ENCODE data around the gene MAST2.

- no peak for TF ChIP-seq YY1 (IDR thresholded peaks at IDR 0.05; ENCODE audit: insufficient read depth, insufficient read length)
- no peak for TF ChIP-seq ZNF274 (IDR thresholded peaks at IDR 0.05; ENCODE audit: low read depth, low read length)
Observed at GRCh38 chr1:45803299-45803780, at the start of gene MAST2.

Data from NT2/D1 (cell line).